Activated CD4-positive, alpha-beta T cell treated with anti-CD3 and anti-CD28 coated beads for 4 hours (primary cell): ENCODE data around the gene SPECC1L.

Source experiments
- DNase-seq, 2 donors: peaks; one replicate each; pipeline ENCODE4 v3.0.0-alpha.2; 2020

The SPECC1L gene

GRCh38 chr22:24367841-24368240 is 97.2 kb downstream of the SPECC1L start:
- DNase-seq, result no peak

- DNase-seq, result no peak
Measured at GRCh38 chr22:24370401-24370800, 99.8 kb downstream of the SPECC1L start.

GRCh38 chr22:24376002-24376401 is 105.4 kb downstream of the SPECC1L start:
- DNase-seq, result no peak

GRCh38 chr22:24376586-24376985 is 106.0 kb downstream of the SPECC1L start:
- DNase-seq, result no peak

- DNase-seq, result no peak
Measured at GRCh38 chr22:24379536-24379935, 108.9 kb downstream of the SPECC1L start.

GRCh38 chr22:24380220-24380904 is 109.7 kb downstream of the SPECC1L start:
- DNase-seq, result no peak

GRCh38 chr22:24380905-24381230 is 110.2 kb downstream of the SPECC1L start:
- no peak for DNase-seq

GRCh38 chr22:24383061-24383460 is 112.4 kb downstream of the SPECC1L start:
- DNase-seq, result no peak

GRCh38 chr22:24384131-24384530 is 113.5 kb downstream of the SPECC1L start:
- DNase-seq, result no peak

- DNase-seq, result no peak
Measured at GRCh38 chr22:24386937-24387471, 116.4 kb downstream of the SPECC1L start.

- DNase-seq, result no peak
Measured at GRCh38 chr22:24389680-24390079, 119.0 kb downstream of the SPECC1L start.

GRCh38 chr22:24390156-24390555 is 119.5 kb downstream of the SPECC1L start:
- no peak for DNase-seq

GRCh38 chr22:24390576-24390975 is 119.9 kb downstream of the SPECC1L start:
- no peak for DNase-seq

- DNase-seq, result no peak
Measured at GRCh38 chr22:24391836-24392217, 121.2 kb downstream of the SPECC1L start.

- no peak for DNase-seq
Measured at GRCh38 chr22:24392218-24392931, 121.7 kb downstream of the SPECC1L start.

- DNase-seq, result no peak
Measured at GRCh38 chr22:24393012-24393559, 122.5 kb downstream of the SPECC1L start.

- DNase-seq, result no peak
Measured at GRCh38 chr22:24393848-24394247, 123.2 kb downstream of the SPECC1L start.

- no peak for DNase-seq
Measured at GRCh38 chr22:24394254-24394653, 123.6 kb downstream of the SPECC1L start.

GRCh38 chr22:24398409-24398808 is 127.8 kb downstream of the SPECC1L start:
- no peak for DNase-seq

GRCh38 chr22:24400034-24400725 is 129.5 kb downstream of the SPECC1L start:
- no peak for DNase-seq

GRCh38 chr22:24400726-24401596 is 130.3 kb downstream of the SPECC1L start:
- no peak for DNase-seq

GRCh38 chr22:24401931-24402367 is 131.3 kb downstream of the SPECC1L start:
- DNase-seq, result no peak
